Loucy (cell line): ENCODE measurements around the gene FLVCR1.

Source experiments
- H2AFZ ChIP-seq: fragments of 200-600 bp; sonication (generic); 2 replicates; pipeline ENCODE4 v1.6.0; 2016; ENCODE audit warnings: antibody characterized with exemption, mild to moderate bottlenecking, low read length, moderate library complexity
- H3F3A ChIP-seq: fragments of 200-600 bp; 2 replicates; pipeline ENCODE4 v1.6.0; 2016; ENCODE audit warnings: antibody characterized with exemption, low read depth, mild to moderate bottlenecking
- H3K27me3 ChIP-seq: fragments of 200-600 bp; sonication (generic); 2 replicates; pipeline ENCODE4 v1.6.1; 2014; ENCODE audit warnings: low read length, mild to moderate bottlenecking; ENCODE audit not compliant: insufficient read depth, poor library complexity, severe bottlenecking
- H3K36me3 ChIP-seq: fragments of 200-600 bp; sonication (generic); 2 replicates; pipeline ENCODE4 v1.6.1; 2016; ENCODE audit warnings: low read length; ENCODE audit not compliant: insufficient read depth
- H3K4me1 ChIP-seq: fragments of 200-600 bp; sonication (generic); 2 replicates; pipeline ENCODE4 v1.5.1; 2014; ENCODE audit warnings: low read length, mild to moderate bottlenecking; ENCODE audit not compliant: insufficient read depth, poor library complexity, severe bottlenecking
- H3K4me2 ChIP-seq: fragments of 200-600 bp; sonication (generic); 2 replicates; pipeline ENCODE4 v1.6.0; 2014; ENCODE audit warnings: antibody characterized with exemption, low read length, low read depth, mild to moderate bottlenecking; ENCODE audit not compliant: poor library complexity, severe bottlenecking
- H3K4me3 ChIP-seq: fragments of 200-600 bp; sonication (generic); 2 replicates; pipeline ENCODE4 v1.5.1; 2014; ENCODE audit warnings: low read length, mild to moderate bottlenecking, mixed read lengths; ENCODE audit not compliant: poor library complexity, severe bottlenecking
- H3K79me2 ChIP-seq: fragments of 200-600 bp; sonication (generic); 2 replicates; pipeline ENCODE4 v1.6.1; 2014; ENCODE audit warnings: low read length; ENCODE audit not compliant: insufficient read depth
- H3K9ac ChIP-seq: fragments of 200-600 bp; sonication (generic); 2 replicates; pipeline ENCODE4 v1.6.0; 2014; ENCODE audit warnings: mild to moderate bottlenecking, low read depth, low read length, moderate library complexity; ENCODE audit not compliant: poor library complexity, severe bottlenecking
- H3K9me2 ChIP-seq: fragments of 200-600 bp; sonication (generic); replicated peaks from 2 replicates; pipeline ENCODE4 v1.6.1; 2016; ENCODE audit warnings: low read depth, low read length, mixed read lengths
- H3K9me3 ChIP-seq: fragments of 200-600 bp; sonication (generic); 2 replicates; pipeline ENCODE4 v1.6.1; 2014; ENCODE audit warnings: mild to moderate bottlenecking, antibody characterized with exemption, low read length, low read depth; ENCODE audit not compliant: insufficient read depth
- H4K20me1 ChIP-seq: fragments of 200-600 bp; sonication (generic); 2 replicates; pipeline ENCODE4 v1.6.0; 2014; ENCODE audit warnings: antibody characterized with exemption, low read length, mild to moderate bottlenecking; ENCODE audit not compliant: insufficient read depth, poor library complexity, severe bottlenecking
- EZH2phosphoT487 ChIP-seq: fragments of 200-600 bp; IDR thresholded peaks from 2 replicates; pipeline ENCODE4 v1.6.1; 2018; ENCODE audit warnings: antibody characterized with exemption, mild to moderate bottlenecking, moderate library complexity, borderline replicate concordance
- TF ChIP-seq, protein P1 (sequence below): fragments of 200-600 bp; sonication (generic); conservative IDR thresholded peaks from 2 replicates; pipeline ENCODE4 v1.5.1; 2014; ENCODE audit warnings: mild to moderate bottlenecking, antibody characterized with exemption, low read length

FLVCR1 gene

DNA sequence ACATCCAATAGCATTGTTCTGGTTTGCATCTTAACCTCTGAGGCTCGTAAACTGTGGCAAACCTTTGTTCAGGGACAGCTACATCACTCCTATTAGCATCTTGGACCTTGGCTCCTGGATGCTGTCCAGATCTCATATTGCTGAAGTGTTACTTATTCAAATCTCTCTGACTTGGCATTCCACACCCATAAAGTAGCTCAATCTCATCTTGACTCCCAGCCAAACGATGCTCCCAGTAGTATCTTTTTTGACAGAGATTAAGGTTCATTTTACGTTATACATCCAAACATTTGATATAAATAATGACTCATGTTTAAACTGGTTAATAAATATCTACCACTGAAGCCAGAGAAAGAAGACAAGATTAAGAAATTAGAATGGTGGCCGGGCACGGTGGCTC is 4.4 kb upstream of the FLVCR1 start:
- peaks cover 25% of the 10 kb centered on the region for H3K79me2 ChIP-seq
- H2AFZ ChIP-seq, result no peak overlapping the region
- no peaks in the 10 kb centered on the region for H3K9me2 ChIP-seq
- no peaks in the 10 kb centered on the region for H3K9me3 ChIP-seq
- peaks cover 15% of the 10 kb centered on the region for H3K4me1 ChIP-seq
- H3K27me3 ChIP-seq, result no peaks in the 10 kb centered on the region
- no peak overlapping the region for H3K9ac ChIP-seq
- no peaks in the 10 kb centered on the region for H3F3A ChIP-seq
- H3K4me3 ChIP-seq, result no peak overlapping the region
- no peaks in the 10 kb centered on the region for H3K36me3 ChIP-seq
- no peak overlapping the region for H3K4me2 ChIP-seq
- TF ChIP-seq, protein P1, sequence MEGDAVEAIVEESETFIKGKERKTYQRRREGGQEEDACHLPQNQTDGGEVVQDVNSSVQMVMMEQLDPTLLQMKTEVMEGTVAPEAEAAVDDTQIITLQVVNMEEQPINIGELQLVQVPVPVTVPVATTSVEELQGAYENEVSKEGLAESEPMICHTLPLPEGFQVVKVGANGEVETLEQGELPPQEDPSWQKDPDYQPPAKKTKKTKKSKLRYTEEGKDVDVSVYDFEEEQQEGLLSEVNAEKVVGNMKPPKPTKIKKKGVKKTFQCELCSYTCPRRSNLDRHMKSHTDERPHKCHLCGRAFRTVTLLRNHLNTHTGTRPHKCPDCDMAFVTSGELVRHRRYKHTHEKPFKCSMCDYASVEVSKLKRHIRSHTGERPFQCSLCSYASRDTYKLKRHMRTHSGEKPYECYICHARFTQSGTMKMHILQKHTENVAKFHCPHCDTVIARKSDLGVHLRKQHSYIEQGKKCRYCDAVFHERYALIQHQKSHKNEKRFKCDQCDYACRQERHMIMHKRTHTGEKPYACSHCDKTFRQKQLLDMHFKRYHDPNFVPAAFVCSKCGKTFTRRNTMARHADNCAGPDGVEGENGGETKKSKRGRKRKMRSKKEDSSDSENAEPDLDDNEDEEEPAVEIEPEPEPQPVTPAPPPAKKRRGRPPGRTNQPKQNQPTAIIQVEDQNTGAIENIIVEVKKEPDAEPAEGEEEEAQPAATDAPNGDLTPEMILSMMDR, result no peak
- no peak for TF ChIP-seq EZH2phosphoT487
- H4K20me1 ChIP-seq, result no peaks in the 10 kb centered on the region

- H3K9me2 ChIP-seq, result no peaks in the 10 kb centered on the region
- no peak for TF ChIP-seq EZH2phosphoT487
- TF ChIP-seq, protein P1, result no peak
- H4K20me1 ChIP-seq, result peaks cover 23% of the 10 kb centered on the region
- H3K9me3 ChIP-seq, result no peaks in the 10 kb centered on the region
- H3K4me3 ChIP-seq, result peak overlapping the region; percentile 93
- no peaks in the 10 kb centered on the region for H3K27me3 ChIP-seq
- H3F3A ChIP-seq, result no peaks in the 10 kb centered on the region
- peak overlapping the region; percentile 85 for H3K9ac ChIP-seq
- no peak overlapping the region for H2AFZ ChIP-seq
- H3K4me2 ChIP-seq, result peak overlapping the region; percentile 97
- no peaks in the 10 kb centered on the region for H3K36me3 ChIP-seq
- peaks cover 55% of the 10 kb centered on the region for H3K79me2 ChIP-seq
- peaks cover 37% of the 10 kb centered on the region for H3K4me1 ChIP-seq
Measured at GRCh38 chr1:212856755-212857154, 1.3 kb upstream of the FLVCR1 start.

DNA sequence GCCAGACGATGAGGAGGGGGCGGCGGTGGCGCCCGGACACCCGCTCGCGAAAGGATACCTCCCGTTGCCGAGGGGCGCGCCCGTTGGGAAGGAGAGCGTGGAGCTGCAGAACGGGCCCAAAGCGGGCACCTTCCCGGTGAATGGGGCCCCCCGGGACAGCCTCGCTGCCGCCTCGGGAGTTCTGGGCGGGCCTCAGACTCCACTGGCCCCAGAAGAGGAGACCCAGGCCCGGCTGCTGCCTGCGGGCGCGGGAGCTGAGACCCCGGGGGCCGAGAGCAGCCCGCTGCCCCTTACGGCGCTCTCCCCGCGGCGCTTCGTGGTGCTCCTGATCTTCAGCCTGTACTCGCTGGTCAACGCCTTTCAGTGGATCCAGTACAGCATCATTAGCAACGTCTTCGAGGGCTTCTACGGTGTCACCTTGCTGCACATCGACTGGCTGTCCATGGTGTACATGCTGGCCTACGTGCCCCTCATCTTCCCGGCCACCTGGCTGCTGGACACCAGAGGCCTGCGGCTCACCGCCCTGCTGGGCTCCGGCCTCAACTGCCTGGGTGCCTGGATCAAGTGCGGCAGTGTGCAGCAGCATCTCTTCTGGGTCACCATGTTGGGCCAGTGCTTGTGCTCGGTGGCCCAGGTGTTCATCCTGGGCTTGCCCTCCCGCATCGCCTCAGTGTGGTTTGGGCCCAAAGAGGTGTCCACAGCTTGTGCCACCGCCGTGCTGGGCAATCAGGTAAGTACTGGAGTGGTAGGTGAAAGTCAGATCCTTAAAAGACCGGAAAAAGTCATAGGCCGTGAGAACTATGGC is 588 bp downstream of the FLVCR1 start:
- Histone ChIP-seq H3K9me2 (no peaks in the 10 kb centered on the region), H3K9me3 (no peaks in the 10 kb centered on the region), H4K20me1 (peaks cover 36% of the 10 kb centered on the region), H3F3A (no peaks in the 10 kb centered on the region), H3K9ac (peak overlapping the region; percentile 85), H3K27me3 (no peaks in the 10 kb centered on the region), H3K4me2 (peak overlapping the region; percentile 98), H3K4me1 (peaks cover 50% of the 10 kb centered on the region), H3K36me3 (no peaks in the 10 kb centered on the region), H3K4me3 (peak overlapping the region; percentile 93), H3K79me2 (peaks cover 74% of the 10 kb centered on the region), H2AFZ (peak overlapping the region; percentile 99)
- TF ChIP-seq, protein P1, result no peak
- no peak for TF ChIP-seq EZH2phosphoT487
